Measurements from ENCODE around the gene NAIF1. TPM values are rescaled to one million over a fixed set of nuclear protein-coding genes. Genes with fewer than 3 reads are reported as not detected.
A peak's percentile ranks its signal among the peaks of the same experiment; 100 is the strongest.
"Not testable (repeated sequence)": the region's sequence is repeated elsewhere in the genome, so short reads cannot be mapped to it uniquely, and the experiment has no call there.

Gene NAIF1
- total RNA-seq, 1 experiment from 2014 or later, result 14.6 TPM

DNA sequence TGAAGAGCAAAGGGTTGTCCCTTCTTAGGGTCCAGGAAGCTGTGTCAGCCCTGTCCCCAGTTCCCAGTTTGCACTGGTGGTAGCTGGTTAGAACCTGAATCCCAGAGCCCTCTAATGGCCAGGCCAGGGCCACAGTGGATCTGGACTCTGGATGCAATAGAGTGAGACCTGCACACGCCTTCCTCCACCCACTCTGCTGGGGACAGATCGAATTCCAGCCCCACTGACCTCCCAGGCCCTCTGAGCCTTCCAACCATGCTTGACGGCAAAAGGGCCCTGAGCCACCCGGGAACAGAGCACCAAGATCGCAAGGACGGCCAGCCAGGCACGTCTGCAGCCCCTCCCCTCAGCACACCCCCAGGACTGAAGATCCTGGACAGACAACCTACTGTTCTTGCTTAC is 23.7 kb downstream of the NAIF1 start:
- H3K36me3 ChIP-seq (ENCODE audit: control insufficient read depth, insufficient read depth, low read length), result no peaks in the 10 kb centered on the region
- TF ChIP-seq SIN3A (IDR thresholded peaks at IDR 0.05; ENCODE audit: borderline replicate concordance, insufficient read depth, low read depth, low read length), result no peak
- in situ Hi-C loops (cut with HindIII; ENCODE audit: low pct_unique_long_range_greater_than_20kb, low sequenced_read_pairs) (no loop called here), intact Hi-C loops (cut with micrococcal nuclease; ENCODE audit: unreplicated experiment) (no loop called here)
- CTCF ChIA-PET, result no interaction called here
- DNase-seq (ENCODE audit: low read depth, low spot score), result no peak
- H3K27ac ChIP-seq (ENCODE audit: low read length), result no peak overlapping the region
- no peaks in the 10 kb centered on the region for H3K27me3 ChIP-seq (ENCODE audit: control insufficient read depth, insufficient read depth, low read length)
- no peaks in the 10 kb centered on the region for H3K9me3 ChIP-seq (ENCODE audit: control insufficient read depth, insufficient read depth, low read depth, low read length)
- no peaks in the 10 kb centered on the region for H3K4me1 ChIP-seq (ENCODE audit: control insufficient read depth, insufficient read depth, low read length)
- peak; percentile 80 for ATAC-seq
- H3K4me3 ChIP-seq (ENCODE audit: low read depth in 2 of 2, low read length in 2 of 2), result no peak overlapping the region
- POLR2A ChIA-PET, result no interaction called here
- no TSS peak for BruUV-seq (replicated peaks)

DNA sequence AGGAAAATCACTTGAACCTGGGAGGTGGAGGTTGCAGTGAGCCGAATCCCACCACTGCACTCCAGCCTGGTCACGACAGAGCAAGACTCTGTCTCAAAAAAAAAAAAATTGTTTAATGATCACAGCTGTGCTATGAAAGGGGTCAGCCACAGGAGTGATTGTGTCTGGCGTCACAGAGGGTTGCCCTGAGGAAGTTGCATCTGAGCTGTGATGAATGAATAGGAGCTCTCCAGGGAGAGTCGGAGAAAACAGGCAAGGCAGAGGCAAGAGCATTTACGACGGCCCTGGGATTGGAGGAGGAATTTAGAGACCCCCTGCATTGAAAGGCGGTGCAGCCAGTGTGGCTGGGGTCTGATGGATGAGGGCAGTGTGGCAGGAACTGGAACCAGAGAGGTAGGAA is 25.1 kb downstream of the NAIF1 start:
- ChIA-PET POLR2A (no interaction called here), CTCF (interaction anchor here (0.7 kb wide), 2 partner anchors 39 to 121 kb away, joined by 4 to 14 read pairs; no protein-coding TSS in a partner anchor)
- H3K27ac ChIP-seq (ENCODE audit: low read length), result no peak overlapping the region
- in situ Hi-C loops (cut with HindIII; ENCODE audit: low pct_unique_long_range_greater_than_20kb, low sequenced_read_pairs) (no loop called here), intact Hi-C loops (cut with micrococcal nuclease; ENCODE audit: unreplicated experiment) (no loop called here)
- H3K9me3 ChIP-seq (ENCODE audit: control insufficient read depth, insufficient read depth, low read depth, low read length), result no peaks in the 10 kb centered on the region
- H3K4me1 ChIP-seq (ENCODE audit: control insufficient read depth, insufficient read depth, low read length), result no peaks in the 10 kb centered on the region
- H3K4me3 ChIP-seq (ENCODE audit: low read depth in 2 of 2, low read length in 2 of 2), result no peak overlapping the region
- ATAC-seq, result no peak
- H3K27me3 ChIP-seq (ENCODE audit: control insufficient read depth, insufficient read depth, low read length), result no peaks in the 10 kb centered on the region
- BruUV-seq (replicated peaks), result no TSS peak
- no peak for TF ChIP-seq SIN3A (IDR thresholded peaks at IDR 0.05; ENCODE audit: borderline replicate concordance, insufficient read depth, low read depth, low read length)
- TF ChIP-seq TCF7L2 (IDR thresholded peaks at IDR 0.05; ENCODE audit: low read depth, low read length), result no peak
- TF ChIP-seq CTCF (IDR thresholded peaks at IDR 0.05), result no peak
- TF ChIP-seq POLR2AphosphoS5 (IDR thresholded peaks at IDR 0.05; ENCODE audit: low read depth, low read length), result no peak
- TF ChIP-seq, protein P1, sequence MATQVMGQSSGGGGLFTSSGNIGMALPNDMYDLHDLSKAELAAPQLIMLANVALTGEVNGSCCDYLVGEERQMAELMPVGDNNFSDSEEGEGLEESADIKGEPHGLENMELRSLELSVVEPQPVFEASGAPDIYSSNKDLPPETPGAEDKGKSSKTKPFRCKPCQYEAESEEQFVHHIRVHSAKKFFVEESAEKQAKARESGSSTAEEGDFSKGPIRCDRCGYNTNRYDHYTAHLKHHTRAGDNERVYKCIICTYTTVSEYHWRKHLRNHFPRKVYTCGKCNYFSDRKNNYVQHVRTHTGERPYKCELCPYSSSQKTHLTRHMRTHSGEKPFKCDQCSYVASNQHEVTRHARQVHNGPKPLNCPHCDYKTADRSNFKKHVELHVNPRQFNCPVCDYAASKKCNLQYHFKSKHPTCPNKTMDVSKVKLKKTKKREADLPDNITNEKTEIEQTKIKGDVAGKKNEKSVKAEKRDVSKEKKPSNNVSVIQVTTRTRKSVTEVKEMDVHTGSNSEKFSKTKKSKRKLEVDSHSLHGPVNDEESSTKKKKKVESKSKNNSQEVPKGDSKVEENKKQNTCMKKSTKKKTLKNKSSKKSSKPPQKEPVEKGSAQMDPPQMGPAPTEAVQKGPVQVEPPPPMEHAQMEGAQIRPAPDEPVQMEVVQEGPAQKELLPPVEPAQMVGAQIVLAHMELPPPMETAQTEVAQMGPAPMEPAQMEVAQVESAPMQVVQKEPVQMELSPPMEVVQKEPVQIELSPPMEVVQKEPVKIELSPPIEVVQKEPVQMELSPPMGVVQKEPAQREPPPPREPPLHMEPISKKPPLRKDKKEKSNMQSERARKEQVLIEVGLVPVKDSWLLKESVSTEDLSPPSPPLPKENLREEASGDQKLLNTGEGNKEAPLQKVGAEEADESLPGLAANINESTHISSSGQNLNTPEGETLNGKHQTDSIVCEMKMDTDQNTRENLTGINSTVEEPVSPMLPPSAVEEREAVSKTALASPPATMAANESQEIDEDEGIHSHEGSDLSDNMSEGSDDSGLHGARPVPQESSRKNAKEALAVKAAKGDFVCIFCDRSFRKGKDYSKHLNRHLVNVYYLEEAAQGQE (IDR thresholded peaks at IDR 0.05; ENCODE audit: insufficient read depth in 1 of 2, low read depth in 2 of 2, low read length in 1 of 2), result no peak
- no peak for DNase-seq (ENCODE audit: low read depth, low spot score)
- H3K36me3 ChIP-seq (ENCODE audit: control insufficient read depth, insufficient read depth, low read length), result no peaks in the 10 kb centered on the region

GRCh38 chr9:128040783-128041182 is 26.3 kb downstream of the NAIF1 start:
- not testable (repeated sequence) for BruUV-seq (replicated peaks)

DNA sequence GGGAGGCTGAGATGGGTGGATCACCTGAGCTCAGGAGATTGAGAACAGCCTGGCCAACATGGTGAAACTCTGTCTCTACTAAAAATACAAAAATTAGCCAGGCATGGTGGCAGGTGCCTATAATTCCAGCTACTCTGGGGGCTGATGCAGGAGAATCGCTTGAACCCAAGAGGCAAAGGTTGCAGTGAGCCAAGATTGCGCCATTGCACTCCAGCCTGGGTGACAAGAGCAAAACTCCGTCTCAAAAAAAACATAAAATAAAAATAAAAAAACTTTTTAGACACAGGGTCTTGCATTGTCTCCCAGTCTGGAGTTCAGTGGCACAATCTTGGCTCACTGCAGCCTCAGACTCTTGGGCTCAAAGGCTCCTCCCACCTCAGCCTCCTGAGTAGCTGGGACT is 30.6 kb downstream of the NAIF1 start:
- H3K4me1 ChIP-seq (ENCODE audit: control insufficient read depth, insufficient read depth, low read length); CTCF ChIA-PET; H3K27ac ChIP-seq (ENCODE audit: low read length); ATAC-seq; in situ Hi-C loops (cut with HindIII; ENCODE audit: low pct_unique_long_range_greater_than_20kb, low sequenced_read_pairs); BruUV-seq (replicated peaks); DNase-seq (ENCODE audit: low read depth, low spot score); H3K36me3 ChIP-seq (ENCODE audit: control insufficient read depth, insufficient read depth, low read length); POLR2A ChIA-PET; H3K4me3 ChIP-seq (ENCODE audit: low read depth in 2 of 2, low read length in 2 of 2); H3K27me3 ChIP-seq (ENCODE audit: control insufficient read depth, insufficient read depth, low read length); H3K9me3 ChIP-seq (ENCODE audit: control insufficient read depth, insufficient read depth, low read depth, low read length): not testable (repeated sequence)
- intact Hi-C loops (cut with micrococcal nuclease; ENCODE audit: unreplicated experiment), result loop anchor here (5.0 kb wide), 1 partner anchor 94 kb away; no protein-coding TSS in a partner anchor

More at GRCh38 chr9:128040783-128041182, 26.3 kb downstream of the NAIF1 start:
- CTCF ChIA-PET; DNase-seq (ENCODE audit: low read depth, low spot score); H3K27me3 ChIP-seq (ENCODE audit: control insufficient read depth, insufficient read depth, low read length); POLR2A ChIA-PET; H3K27ac ChIP-seq (ENCODE audit: low read length); H3K4me3 ChIP-seq (ENCODE audit: low read depth in 2 of 2, low read length in 2 of 2); H3K36me3 ChIP-seq (ENCODE audit: control insufficient read depth, insufficient read depth, low read length); intact Hi-C loops (cut with micrococcal nuclease; ENCODE audit: unreplicated experiment); H3K4me1 ChIP-seq (ENCODE audit: control insufficient read depth, insufficient read depth, low read length); ATAC-seq; in situ Hi-C loops (cut with HindIII; ENCODE audit: low pct_unique_long_range_greater_than_20kb, low sequenced_read_pairs); H3K9me3 ChIP-seq (ENCODE audit: control insufficient read depth, insufficient read depth, low read depth, low read length): not testable (repeated sequence)
